Astrocyte (in vitro differentiated cells and primary cell): ENCODE results near the gene SLIT3.

Experiments
- EZH2 ChIP-seq: IDR thresholded peaks from 2 replicates; pipeline ENCODE4 v1.6.1; 2012; ENCODE audit warnings: mild to moderate bottlenecking, low read length, inconsistent platforms; ENCODE audit not compliant: insufficient read depth
- TF ChIP-seq, protein P1 (sequence below): IDR thresholded peaks from 2 replicates; pipeline ENCODE4 v1.5.1; 2011; ENCODE audit warnings: low read depth, mild to moderate bottlenecking, inconsistent platforms, low read length, moderate library complexity; ENCODE audit not compliant: insufficient read depth

DNA sequence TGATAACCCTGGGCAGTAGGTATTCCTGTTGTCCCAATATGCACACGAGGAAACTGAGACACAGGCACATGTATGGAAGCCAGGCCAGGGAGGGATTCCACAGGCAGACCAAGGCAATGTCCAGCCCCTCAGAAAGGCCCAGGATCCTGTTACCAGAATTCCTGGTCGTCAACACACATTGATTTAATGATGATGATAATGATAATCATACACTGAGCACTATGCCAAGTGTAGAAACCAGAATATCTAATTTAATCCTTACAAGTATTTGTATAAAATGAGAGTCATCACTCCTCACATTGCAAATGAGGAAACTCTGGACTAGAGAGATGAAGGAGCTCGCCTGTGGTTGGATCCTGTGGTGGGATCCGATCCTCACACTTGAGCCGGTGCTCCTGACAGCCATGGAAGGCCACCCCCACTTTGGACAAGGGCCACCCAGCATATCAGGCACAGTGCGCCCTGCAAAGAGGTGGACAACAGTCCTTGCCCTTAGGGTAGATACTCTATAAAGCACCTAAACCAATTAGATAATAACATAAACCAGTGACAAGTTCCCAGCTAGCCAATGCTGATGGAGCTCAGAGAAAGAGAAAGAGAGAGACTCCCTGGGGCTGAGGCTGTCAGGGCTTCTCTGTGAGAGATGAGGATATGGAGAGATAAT lies 185.3 kb downstream of the SLIT3 start:
- TF ChIP-seq, protein P1, sequence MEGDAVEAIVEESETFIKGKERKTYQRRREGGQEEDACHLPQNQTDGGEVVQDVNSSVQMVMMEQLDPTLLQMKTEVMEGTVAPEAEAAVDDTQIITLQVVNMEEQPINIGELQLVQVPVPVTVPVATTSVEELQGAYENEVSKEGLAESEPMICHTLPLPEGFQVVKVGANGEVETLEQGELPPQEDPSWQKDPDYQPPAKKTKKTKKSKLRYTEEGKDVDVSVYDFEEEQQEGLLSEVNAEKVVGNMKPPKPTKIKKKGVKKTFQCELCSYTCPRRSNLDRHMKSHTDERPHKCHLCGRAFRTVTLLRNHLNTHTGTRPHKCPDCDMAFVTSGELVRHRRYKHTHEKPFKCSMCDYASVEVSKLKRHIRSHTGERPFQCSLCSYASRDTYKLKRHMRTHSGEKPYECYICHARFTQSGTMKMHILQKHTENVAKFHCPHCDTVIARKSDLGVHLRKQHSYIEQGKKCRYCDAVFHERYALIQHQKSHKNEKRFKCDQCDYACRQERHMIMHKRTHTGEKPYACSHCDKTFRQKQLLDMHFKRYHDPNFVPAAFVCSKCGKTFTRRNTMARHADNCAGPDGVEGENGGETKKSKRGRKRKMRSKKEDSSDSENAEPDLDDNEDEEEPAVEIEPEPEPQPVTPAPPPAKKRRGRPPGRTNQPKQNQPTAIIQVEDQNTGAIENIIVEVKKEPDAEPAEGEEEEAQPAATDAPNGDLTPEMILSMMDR: no peak
- TF ChIP-seq EZH2: no peak
